NT2/D1 (cell line): ENCODE measurements around the gene SETD5.

Experiments
- DNase-seq: peaks from one replicate; pipeline ENCODE4 v3.0.0-alpha.2; 2011; ENCODE audit warnings: low read depth, low spot score
- H3K27me3 ChIP-seq: 2 replicates; pipeline ENCODE4 v1.6.0; 2011; ENCODE audit warnings: mild to moderate bottlenecking; ENCODE audit not compliant: insufficient read length, insufficient read depth
- H3K36me3 ChIP-seq: 2 replicates; pipeline ENCODE4 v1.6.1; 2011; ENCODE audit warnings: mild to moderate bottlenecking, low read length, mixed read lengths; ENCODE audit not compliant: insufficient read depth, insufficient read length
- H3K4me1 ChIP-seq: 2 replicates; pipeline ENCODE4 v1.5.1; 2011; ENCODE audit not compliant: insufficient read depth, insufficient read length
- H3K4me3 ChIP-seq: 2 replicates; pipeline ENCODE4 v1.5.1; 2011; ENCODE audit warnings: low read depth; ENCODE audit not compliant: insufficient read length
- H3K9ac ChIP-seq: 2 replicates; pipeline ENCODE4 v1.6.0; 2011; ENCODE audit warnings: low read depth; ENCODE audit not compliant: insufficient read length
- H3K9me3 ChIP-seq: 2 replicates; pipeline ENCODE4 v1.5.1; 2011; ENCODE audit warnings: mild to moderate bottlenecking, low read length; ENCODE audit not compliant: insufficient read depth
- SUZ12 ChIP-seq: IDR thresholded peaks from 2 replicates; pipeline ENCODE4 v1.6.1; 2011; ENCODE audit not compliant: insufficient read length, insufficient read depth; ENCODE audit errors: extremely low read depth
- YY1 ChIP-seq: IDR thresholded peaks from 2 replicates; pipeline ENCODE4 v1.6.1; 2011; ENCODE audit not compliant: insufficient read length, insufficient read depth
- ZNF274 ChIP-seq: IDR thresholded peaks from 2 replicates; pipeline ENCODE4 v1.6.1; 2011; ENCODE audit warnings: mild to moderate bottlenecking, low read depth, low read length

The SETD5 gene

GRCh38 chr3:9397332-9397905 lies at the start of gene SETD5:
SETD5 (plus strand) TSS chr3:9397615; CDS start chr3:9428939, 31,324 bp downstream.
- peaks cover 37% of the 10 kb centered on the region for H3K36me3 ChIP-seq
- peak; percentile 94 for DNase-seq
- H3K4me3 ChIP-seq = peak within 1 kb of the TSS; percentile 97
- no peaks in the 10 kb centered on the region for H3K27me3 ChIP-seq
- TF ChIP-seq ZNF274 (no peak), SUZ12 (no peak), YY1 (no peak)
- H3K4me1 ChIP-seq = peaks cover 3% of the 10 kb centered on the region
- H3K9ac ChIP-seq = peak within 1 kb of the TSS; percentile 100
- H3K9me3 ChIP-seq = no peaks in the 10 kb centered on the region

GRCh38 chr3:9347887-9348286 lies 49.5 kb upstream of the SETD5 start:
- H3K4me1 ChIP-seq = no peaks in the 10 kb centered on the region
- DNase-seq = no peak
- no peaks in the 10 kb centered on the region for H3K36me3 ChIP-seq
- H3K4me3 ChIP-seq = no peak overlapping the region
- no peaks in the 10 kb centered on the region for H3K27me3 ChIP-seq
- H3K9me3 ChIP-seq = no peaks in the 10 kb centered on the region
- TF ChIP-seq YY1 (no peak), ZNF274 (no peak), SUZ12 (no peak)
- no peak overlapping the region for H3K9ac ChIP-seq

GRCh38 chr3:9349321-9350117 lies 47.9 kb upstream of the SETD5 start:
- TF ChIP-seq SUZ12 = no peak
- TF ChIP-seq ZNF274 = no peak
- TF ChIP-seq YY1 = no peak
- Histone ChIP-seq H3K9ac (no peak overlapping the region), H3K27me3 (no peaks in the 10 kb centered on the region), H3K4me1 (no peaks in the 10 kb centered on the region), H3K4me3 (no peak overlapping the region), H3K36me3 (no peaks in the 10 kb centered on the region), H3K9me3 (no peaks in the 10 kb centered on the region)
- DNase-seq = no peak

- no peaks in the 10 kb centered on the region for H3K4me1 ChIP-seq
- TF ChIP-seq YY1 = no peak
- no peak for TF ChIP-seq SUZ12
- TF ChIP-seq ZNF274 = no peak
- H3K9me3 ChIP-seq = no peaks in the 10 kb centered on the region
- no peak for DNase-seq
- no peaks in the 10 kb centered on the region for H3K36me3 ChIP-seq
- H3K27me3 ChIP-seq = no peaks in the 10 kb centered on the region
- H3K9ac ChIP-seq = no peak overlapping the region
- H3K4me3 ChIP-seq = no peak overlapping the region
These were observed 45.7 kb upstream of the SETD5 start for GRCh38 chr3:9351709-9352126.

GRCh38 chr3:9352917-9353752 lies 44.3 kb upstream of the SETD5 start:
- TF ChIP-seq ZNF274 = no peak
- no peak for TF ChIP-seq SUZ12
- TF ChIP-seq YY1 = no peak
- DNase-seq = peak; percentile 44
- Histone ChIP-seq H3K9ac (no peak overlapping the region), H3K36me3 (no peaks in the 10 kb centered on the region), H3K27me3 (no peaks in the 10 kb centered on the region), H3K4me1 (no peaks in the 10 kb centered on the region), H3K9me3 (no peaks in the 10 kb centered on the region), H3K4me3 (no peak overlapping the region)

- H3K4me3 ChIP-seq = peak overlapping the region; percentile 93
- no peaks in the 10 kb centered on the region for H3K4me1 ChIP-seq
- DNase-seq = no peak
- H3K9ac ChIP-seq = no peak overlapping the region
- peaks cover 42% of the 10 kb centered on the region for H3K36me3 ChIP-seq
- no peak for TF ChIP-seq SUZ12
- no peak for TF ChIP-seq ZNF274
- TF ChIP-seq YY1 = no peak
- no peaks in the 10 kb centered on the region for H3K27me3 ChIP-seq
- 0 out of 2 replicates have a peak, but pooled peaks cover 6% of the 10 kb centered on the region for H3K9me3 ChIP-seq
These were observed 35.6 kb upstream of the SETD5 start for GRCh38 chr3:9361691-9362388.
